ENCODE results near the gene PRPF8.

PRPF8 gene

GRCh38 chr17:1729966-1730325, 45.3 kb upstream of the PRPF8 start:
- TF ChIP-seq CTCF (conservative IDR thresholded peaks at IDR 0.05; ENCODE audit: low read depth, low read length), result no peak
- H3K4me3 ChIP-seq (ENCODE audit: low read length), result no peak overlapping the region
- no peak for DNase-seq (ENCODE audit: low read depth)

GRCh38 chr17:1727876-1728630, 43.4 kb upstream of the PRPF8 start:
- TF ChIP-seq CTCF (conservative IDR thresholded peaks at IDR 0.05; ENCODE audit: low read depth, low read length), result no peak
- no peak for DNase-seq (ENCODE audit: low read depth)
- H3K4me3 ChIP-seq (ENCODE audit: low read length), result no peak overlapping the region

GRCh38 chr17:1727258-1727789, 42.7 kb upstream of the PRPF8 start:
- no peak for TF ChIP-seq CTCF (conservative IDR thresholded peaks at IDR 0.05; ENCODE audit: low read depth, low read length)

GRCh38 chr17:1726626-1727257, 42.1 kb upstream of the PRPF8 start:
- no peak for DNase-seq (ENCODE audit: low read depth)
- no peak overlapping the region for H3K4me3 ChIP-seq (ENCODE audit: low read length)
- TF ChIP-seq CTCF (conservative IDR thresholded peaks at IDR 0.05; ENCODE audit: low read depth, low read length), result no peak

More at GRCh38 chr17:1727258-1727789, 42.7 kb upstream of the PRPF8 start:
- DNase-seq (ENCODE audit: low read depth), result no peak
- no peak overlapping the region for H3K4me3 ChIP-seq (ENCODE audit: low read length)

GRCh38 chr17:1725642-1726511, 41.2 kb upstream of the PRPF8 start:
- TF ChIP-seq CTCF (conservative IDR thresholded peaks at IDR 0.05; ENCODE audit: low read depth, low read length), result no peak
- no peak overlapping the region for H3K4me3 ChIP-seq (ENCODE audit: low read length)
- no peak for DNase-seq (ENCODE audit: low read depth)

- TF ChIP-seq CTCF (conservative IDR thresholded peaks at IDR 0.05; ENCODE audit: low read depth, low read length), result no peak
- DNase-seq (ENCODE audit: low read depth), result no peak
- H3K4me3 ChIP-seq (ENCODE audit: low read length), result peak overlapping the region; percentile 41
Observed at GRCh38 chr17:1724869-1725641, 40.4 kb upstream of the PRPF8 start.

Measured in retinal pigment epithelial cell (primary cell).